Raji (cell line): ENCODE results near the gene PIP5K1B.

Experiments
- POLR2A ChIP-seq: IDR thresholded peaks from 2 replicates; pipeline ENCODE4 v1.6.1; 2011; ENCODE audit warnings: low read depth, low read length, control low read depth; ENCODE audit not compliant: insufficient read depth

The PIP5K1B gene

DNA sequence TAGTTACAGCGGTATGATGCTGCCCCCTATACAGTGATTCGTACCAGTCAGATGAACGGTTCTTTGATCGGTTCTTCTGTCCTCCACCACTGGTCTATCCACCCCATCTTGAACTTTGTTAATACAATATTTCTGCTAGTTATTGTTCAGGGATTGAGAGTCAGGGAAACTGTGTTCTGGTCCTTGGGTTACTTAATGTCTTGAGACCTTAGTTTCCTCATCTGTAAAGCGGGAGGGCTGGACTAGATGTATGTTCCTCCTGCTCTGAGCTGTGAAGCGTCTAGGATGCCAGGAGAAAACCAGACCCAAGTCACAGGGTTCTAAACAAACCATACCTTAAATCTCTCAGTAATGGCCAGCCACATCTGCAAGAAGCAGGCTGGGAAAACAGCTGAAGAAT is 1.4 kb upstream of the PIP5K1B start:
- no peak for TF ChIP-seq POLR2A

DNA sequence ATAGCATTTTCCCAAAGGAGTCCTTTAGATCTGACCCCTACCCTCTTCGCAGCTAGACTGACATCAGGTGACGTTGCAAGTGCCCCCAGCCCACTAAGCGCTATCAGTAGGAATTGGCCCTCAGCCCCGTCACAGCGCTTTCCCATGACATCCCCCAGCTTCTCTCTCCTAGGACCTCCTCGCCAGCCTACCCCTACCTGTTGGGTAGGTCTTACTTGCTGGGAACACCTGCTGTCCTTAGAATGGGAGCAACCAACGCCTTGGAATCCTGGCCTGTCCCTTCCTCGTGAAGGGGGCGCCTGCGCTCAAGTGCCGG is 584 bp upstream of the PIP5K1B start:
- TF ChIP-seq POLR2A: no peak

DNA sequence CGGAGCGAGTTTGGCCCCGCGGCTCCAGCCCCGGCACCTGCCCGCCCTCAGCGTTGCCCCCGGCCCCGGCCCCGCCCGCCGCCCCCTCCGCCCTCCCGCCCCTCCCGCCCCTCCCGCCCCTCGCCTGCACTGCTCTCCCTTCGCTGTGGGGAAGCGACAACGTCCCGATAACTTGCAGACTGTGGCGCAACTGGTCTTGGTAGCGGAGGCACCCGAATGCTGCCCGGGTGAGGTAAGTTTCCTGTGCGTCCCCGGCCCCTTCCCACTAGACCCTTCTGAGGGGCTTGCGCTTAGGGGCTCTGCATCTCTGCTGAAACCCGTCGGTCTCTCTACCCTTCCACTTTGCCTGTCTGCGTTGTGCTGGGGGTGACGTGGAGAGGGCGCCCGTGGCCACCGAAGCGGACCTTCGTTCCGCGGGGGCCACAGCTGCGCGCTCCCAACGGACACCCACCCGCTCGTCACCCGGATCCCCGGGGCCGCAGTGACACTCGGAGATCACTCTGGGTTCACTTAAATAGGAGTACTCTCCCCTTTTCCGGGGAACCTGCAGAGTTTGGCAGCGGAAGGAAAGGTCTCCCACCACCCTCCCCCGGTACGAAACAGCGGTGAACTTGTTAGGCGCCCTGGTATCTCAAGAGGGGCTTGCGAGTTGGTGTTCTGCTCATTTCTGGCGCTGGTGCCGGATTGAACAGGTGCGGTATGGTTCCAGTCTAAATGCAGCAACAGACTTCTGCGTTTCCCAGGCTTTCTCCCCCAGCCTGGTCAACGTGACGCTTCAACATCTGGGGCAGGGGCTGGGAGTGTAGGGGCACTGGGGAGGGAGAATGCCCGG is 707 bp downstream of the PIP5K1B start:
- TF ChIP-seq POLR2A: no peak

DNA sequence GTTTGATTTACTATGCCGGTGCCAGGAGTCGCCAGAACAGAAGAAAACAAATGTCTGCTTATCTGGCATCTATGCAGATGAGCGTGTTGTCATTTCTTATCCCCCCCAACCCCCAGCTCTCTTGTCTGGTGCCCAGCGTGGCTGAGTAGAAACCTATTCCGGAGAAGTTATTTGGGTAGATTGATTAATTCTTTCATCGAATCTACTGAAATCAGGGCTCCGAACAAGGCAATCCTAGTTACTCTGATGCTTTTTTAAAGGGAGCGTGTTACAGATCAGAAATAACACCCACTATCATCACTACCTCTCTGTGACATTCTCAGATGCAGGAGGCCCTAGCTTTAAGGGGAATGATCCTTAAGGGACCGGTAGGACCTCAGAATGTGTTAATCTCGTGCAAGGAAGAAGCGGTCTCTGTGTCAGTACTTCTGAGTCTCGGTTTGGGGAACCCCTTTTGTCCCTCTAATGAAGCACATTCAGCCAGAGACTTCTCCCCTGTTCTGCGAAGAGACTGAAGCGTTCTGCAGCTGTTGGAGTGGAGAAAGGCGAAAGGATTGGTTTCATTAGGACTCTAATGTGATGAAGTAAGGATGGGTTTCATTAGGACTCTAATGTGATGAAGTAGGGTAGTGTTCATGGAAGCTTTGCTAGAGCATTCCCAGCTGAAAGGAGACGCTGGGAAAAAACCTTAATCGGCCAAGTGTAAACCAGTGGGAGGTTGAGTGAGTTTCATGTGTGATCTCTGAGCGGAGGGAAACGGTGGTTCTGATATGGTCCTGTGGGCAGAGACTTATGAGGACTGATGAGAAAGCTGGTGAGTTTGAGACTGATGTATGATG is 1.5 kb downstream of the PIP5K1B start:
- TF ChIP-seq POLR2A: no peak

DNA sequence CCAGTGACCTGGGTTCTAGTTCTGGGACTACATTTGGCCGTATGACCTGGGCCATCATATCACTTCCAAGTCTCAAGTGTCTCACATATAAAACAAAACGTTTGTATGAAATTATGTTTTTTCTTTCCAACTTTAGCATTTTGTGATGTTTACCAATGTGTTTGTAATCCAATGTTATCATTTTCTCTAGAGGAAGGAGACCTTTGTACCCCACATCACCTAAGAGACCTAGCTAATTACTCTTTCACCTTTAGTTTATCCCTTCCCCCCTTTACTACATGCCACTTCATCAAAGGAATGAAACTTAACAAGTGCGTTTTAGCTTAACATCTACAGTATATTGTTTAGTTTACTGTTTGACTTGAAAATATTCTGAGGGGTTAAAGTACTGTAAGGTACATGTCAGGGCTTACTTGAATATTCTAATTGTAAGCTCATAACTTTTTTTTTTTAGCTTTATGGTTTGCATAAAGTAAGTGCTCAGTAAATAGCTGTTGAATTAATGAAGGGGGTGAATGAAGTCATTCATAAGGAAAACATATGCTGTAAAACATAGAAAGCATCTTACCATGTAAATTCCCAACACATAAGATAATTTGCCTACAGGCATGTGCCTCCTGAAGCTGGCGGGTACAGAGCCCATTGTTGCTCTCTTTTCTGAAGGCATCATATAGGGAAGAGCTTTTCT is 2.9 kb downstream of the PIP5K1B start:
- TF ChIP-seq POLR2A: no peak

DNA sequence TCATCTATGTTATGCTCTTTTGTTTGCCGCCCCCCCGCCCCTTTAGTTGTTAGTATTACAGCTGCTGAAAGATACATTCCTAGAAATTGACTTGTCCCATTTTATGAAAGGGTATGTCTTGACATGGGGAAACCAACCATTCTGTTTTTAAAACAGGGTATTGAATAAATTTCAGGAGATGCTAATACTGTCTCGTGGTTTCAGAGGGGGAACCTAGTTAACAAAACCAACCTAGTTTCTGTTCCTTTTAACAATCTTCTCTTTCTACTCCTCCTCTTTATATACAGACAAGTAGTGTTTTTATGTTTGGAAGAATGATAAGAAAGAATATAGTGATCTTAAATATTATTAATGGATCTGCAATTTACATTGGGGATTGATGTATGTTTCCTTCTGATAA is 3.5 kb downstream of the PIP5K1B start:
- no peak for TF ChIP-seq POLR2A

DNA sequence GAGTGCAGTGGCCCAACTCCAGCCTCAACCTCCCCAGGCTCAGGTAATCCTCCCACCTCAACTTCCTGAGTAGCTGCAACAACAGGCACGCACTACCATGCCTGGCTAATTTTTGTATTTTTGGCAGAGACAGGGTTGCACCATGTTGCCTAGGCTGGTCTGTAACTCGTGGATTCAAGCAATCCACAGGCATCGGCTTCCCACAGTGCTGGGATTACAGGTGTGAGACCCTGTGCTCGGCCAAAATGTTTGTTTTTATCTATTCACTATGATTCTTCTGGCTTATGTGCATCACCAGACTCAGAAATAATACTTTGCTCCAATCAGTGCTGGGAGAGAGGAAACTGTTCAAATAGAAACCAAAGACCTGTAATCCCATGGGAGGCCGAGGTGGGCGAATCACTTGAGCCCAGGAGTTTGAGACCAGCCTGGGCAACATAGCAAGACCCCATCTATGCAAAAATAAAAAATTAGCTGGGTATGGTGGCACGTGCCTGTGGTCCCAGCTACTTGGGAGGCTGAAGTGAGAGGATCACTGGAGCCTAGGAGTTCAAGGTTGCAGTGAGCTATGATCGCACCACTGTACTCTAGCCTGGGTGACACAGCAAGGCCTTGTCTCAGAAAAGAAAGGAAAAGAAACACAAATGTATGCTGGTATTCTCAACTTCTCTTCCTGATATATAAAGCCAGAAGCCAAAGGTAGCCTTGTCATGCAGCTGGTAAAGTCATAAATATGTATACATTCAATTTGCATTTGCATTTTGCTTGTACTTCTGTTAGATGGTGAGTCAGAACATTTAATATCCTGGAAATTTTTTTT is 4.5 kb downstream of the PIP5K1B start:
- no peak for TF ChIP-seq POLR2A

DNA sequence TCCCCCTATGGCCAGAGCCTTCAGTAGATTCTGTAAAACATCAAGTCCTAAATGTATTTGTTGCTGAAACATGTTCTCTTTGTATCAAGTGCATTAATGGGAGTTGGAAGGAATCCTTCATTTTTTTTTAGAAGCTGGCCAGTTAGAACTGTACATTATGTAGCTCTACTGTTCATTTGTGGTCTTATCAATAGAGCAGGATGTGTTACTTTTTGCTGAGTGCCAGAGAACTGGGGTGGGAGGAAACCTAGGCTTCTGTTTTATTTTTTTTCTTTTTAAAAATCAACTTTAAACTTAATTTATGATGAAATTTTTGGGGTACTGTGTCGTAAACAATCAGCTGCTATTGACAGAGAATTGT is 5.1 kb downstream of the PIP5K1B start:
- no peak for TF ChIP-seq POLR2A

DNA sequence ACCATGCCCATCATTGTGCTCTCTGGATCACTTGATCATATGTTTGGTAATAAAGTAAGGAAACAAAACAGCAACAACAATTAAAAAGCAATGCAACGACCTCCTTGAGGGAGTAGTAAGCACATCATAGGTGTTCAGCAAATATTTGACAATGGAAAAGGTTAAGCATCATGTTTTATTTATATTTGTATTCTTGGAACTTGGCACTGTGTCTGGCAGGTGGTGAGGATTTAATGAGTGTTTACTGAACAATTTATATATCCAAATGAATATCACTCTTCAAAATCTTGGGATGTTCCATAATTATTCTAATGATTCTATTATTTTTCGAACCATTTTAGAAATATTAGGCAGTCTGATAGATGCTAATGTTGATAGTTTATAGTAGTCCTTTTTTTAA is 6.2 kb downstream of the PIP5K1B start:
- no peak for TF ChIP-seq POLR2A

DNA sequence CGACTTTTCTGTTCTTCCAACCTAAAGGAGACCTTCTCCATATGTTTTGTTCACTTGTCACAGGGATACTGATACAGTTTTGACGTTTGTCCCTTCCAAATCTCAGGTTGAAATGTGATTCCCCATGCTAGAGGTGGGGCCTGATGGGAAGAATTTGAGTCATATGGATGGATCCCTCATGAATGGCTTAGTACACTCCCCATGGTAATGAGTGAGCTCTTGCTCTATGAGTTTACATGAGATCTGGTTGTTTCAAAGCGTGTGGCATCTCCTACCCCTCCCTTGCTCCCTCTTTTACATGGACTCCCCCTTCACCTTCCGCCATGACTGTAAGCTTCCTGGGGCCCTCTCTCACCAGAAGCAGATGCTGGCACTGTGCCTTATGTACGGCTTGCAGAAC is 6.9 kb downstream of the PIP5K1B start:
- no peak for TF ChIP-seq POLR2A

DNA sequence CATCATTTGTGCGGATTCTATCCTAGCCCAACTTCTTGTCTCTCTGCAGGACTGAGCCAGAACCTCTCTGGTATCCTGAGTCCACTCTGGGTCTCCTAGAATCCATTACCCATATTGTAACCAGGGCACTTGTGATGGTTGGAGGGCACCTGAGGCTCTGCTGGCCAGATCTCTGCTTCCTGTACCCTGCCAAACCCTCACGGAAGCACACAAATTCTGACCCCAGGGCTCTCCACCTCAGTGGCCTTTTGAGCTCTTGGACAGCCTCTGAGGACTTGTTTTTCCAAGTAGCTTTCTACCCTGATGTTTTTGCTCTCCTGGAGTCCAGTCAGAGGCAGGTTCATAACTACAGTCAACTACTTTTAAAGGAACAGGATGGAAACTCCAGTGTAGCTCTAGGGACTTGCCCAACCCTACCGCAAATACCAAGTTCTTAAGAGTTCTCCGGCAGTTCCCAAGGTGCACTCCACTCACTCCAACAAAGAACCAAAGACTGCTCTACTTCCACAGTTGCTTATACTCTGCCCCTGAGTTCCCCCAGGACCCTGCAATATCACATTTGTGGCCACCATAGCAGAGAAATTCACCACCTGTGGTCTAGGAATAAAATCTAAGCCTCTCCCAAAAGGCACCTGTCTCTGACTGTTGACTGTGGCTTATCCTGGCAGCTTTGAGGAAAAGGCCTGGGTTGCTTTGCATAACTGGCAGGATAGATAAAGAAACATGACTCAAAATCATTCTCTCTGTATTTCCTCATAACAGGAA is 9.6 kb downstream of the PIP5K1B start:
- TF ChIP-seq POLR2A: no peak

DNA sequence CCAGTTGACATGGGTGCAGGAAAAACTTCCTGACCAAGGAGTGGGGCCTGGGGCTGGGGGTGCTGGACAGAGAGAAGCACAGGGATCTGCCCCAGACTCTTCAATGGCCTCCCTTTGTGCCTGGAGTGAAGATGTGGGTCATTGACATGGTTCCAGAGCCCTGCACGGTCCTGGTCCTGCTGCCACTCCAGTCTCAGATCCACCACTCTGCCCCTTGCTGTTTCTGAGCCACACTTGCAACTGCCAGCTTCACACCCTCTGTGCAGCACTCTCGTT is 10.1 kb downstream of the PIP5K1B start:
- no peak for TF ChIP-seq POLR2A

DNA sequence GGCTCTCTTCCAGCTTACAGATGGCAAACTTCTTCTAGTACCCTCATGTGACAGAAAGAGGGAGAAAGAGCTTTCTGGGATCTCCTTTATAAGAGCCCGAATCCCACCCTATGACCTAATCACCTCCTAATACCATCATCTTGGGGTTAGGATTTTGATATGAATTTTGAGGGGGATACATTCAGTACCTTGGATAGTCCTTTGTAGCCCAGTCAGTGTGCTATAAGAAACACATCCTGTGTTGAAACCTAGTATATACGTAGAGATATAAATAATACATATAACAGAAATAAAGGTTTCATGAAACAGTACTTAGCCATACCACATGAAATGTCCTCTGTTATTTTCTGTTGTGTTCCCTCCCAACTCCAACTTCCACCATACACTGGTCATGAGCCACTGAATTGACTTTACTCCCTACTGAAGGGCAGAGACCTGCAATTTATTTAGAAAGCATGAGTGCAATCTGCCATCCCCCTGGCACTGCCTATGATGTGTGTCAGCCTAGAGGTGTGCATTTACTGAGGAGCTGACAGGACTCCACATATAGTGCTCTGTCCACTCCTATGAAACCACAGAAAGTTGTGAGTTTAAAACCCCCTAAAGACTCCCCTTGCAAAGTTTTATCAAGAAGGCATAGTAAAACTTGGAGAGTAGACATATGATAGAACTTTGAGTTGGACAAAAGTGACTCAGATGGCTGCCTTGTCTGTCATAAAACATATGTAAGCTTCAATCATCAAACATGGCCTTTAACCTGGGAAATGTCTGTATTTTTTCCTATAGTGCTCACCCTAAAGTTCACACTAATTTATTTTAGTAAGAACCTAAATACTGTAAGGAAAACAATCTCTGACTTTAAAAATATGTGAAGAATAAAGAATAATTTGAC is 12.8 kb downstream of the PIP5K1B start:
- TF ChIP-seq POLR2A: no peak

DNA sequence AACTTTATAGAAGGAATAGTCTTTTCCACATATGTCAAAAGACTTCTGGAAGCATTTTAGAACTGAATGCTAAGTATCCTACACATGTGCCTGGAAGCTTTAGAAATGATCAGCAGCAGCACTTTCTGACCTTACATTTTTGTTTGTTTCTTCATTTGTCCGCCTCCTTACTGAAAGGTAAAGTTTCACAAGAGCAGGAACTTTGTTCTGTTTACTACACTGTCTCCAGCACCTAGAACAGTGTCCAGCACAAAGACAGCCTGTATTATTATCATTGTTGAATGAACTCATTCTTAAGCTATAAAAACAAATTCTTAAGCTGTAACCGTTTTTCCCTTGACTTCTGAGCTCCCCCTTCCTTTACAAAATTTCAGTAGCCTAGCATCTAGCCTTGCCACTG is 14.8 kb downstream of the PIP5K1B start:
- TF ChIP-seq POLR2A: no peak
